GM06990 (cell line): ENCODE data around the gene USP6.
"Not testable (repeated sequence)": the region's sequence is repeated elsewhere in the genome, so short reads cannot be mapped to it uniquely, and the experiment has no call there.

Experiments
- DNase-seq: peaks from one replicate; pipeline ENCODE4 v3.0.0-alpha.2; 2011; ENCODE audit not compliant: insufficient read length; ENCODE audit errors: extremely low read depth
- H3K27me3 ChIP-seq: replicated peaks from 2 replicates; pipeline ENCODE4 v1.6.0; 2011; ENCODE audit warnings: low read length; ENCODE audit not compliant: control insufficient read depth, insufficient read depth
- H3K36me3 ChIP-seq: 2 replicates; pipeline ENCODE4 v1.5.1; 2011; ENCODE audit warnings: low read length; ENCODE audit not compliant: control insufficient read depth, insufficient read depth
- H3K4me3 ChIP-seq: replicated peaks from 2 replicates; pipeline ENCODE4 v1.5.1; 2011; ENCODE audit warnings: low read depth, mild to moderate bottlenecking, control low read depth, low read length
- TF ChIP-seq, protein P1 (sequence below): IDR thresholded peaks from 2 replicates; pipeline ENCODE4 v1.5.1; 2011; ENCODE audit warnings: low read length, control low read depth, mild to moderate bottlenecking, inconsistent platforms; ENCODE audit not compliant: insufficient read depth, poor library complexity, severe bottlenecking

Gene USP6

DNA sequence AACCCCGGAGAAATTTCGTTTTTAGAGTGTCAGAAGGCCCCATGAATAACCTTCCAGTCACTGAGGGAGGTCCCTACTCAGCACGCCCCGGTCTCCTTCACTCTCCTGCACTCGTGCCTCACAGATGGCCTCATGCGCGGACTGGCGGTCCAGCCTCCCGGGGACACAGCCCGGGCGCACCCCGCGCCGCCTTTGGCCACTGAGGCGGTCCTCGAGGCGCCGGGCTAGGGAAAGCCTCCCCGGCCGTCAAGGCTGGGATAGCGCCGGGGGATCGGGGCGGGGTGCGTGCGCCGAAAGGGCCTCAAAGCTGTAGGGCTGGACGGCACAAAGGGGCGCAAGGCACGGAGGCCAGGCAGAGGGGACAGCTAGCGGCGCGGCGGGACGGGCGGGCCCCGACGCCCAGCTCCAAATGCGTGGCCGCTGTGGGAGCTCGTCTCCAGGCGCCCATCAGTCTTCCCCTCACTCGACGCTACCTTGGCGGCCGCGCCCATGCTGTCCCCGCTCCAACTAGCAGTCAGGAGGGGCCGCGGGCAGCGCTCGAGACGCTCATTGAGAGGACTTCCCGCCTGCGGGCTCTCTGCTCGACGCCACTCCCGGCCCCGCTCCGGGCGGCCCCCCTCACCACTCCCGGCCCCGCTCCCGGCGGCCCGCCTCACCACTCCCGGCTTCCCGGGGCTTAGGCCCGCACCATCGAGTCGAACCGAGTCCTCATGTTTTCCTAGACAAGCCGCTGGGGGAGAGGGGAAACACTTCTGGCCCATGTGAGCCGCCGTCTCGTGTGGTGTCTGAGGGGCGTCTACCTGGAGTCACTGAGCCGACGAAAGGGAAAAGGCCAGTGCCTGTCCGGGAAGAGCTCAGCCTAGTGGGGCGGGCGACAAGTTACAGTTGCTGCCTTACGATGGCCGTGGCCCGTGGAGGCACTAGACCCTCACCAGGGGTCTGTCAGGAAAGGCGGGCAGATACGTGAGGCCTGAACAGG, at the start of gene USP6:
Gene USP6, plus strand, starts transcription at position 360 of the 979 bp plus-strand sequence. CDS start 14,336 bp downstream, outside the sequence.
- no peaks in the 10 kb centered on the region for H3K27me3 ChIP-seq
- no peak within 1 kb of the TSS for H3K4me3 ChIP-seq
- no peaks in the 10 kb centered on the region; the same call in 1 of the 2 replicates for H3K36me3 ChIP-seq
- DNase-seq = peak; percentile 11
- TF ChIP-seq, protein P1, sequence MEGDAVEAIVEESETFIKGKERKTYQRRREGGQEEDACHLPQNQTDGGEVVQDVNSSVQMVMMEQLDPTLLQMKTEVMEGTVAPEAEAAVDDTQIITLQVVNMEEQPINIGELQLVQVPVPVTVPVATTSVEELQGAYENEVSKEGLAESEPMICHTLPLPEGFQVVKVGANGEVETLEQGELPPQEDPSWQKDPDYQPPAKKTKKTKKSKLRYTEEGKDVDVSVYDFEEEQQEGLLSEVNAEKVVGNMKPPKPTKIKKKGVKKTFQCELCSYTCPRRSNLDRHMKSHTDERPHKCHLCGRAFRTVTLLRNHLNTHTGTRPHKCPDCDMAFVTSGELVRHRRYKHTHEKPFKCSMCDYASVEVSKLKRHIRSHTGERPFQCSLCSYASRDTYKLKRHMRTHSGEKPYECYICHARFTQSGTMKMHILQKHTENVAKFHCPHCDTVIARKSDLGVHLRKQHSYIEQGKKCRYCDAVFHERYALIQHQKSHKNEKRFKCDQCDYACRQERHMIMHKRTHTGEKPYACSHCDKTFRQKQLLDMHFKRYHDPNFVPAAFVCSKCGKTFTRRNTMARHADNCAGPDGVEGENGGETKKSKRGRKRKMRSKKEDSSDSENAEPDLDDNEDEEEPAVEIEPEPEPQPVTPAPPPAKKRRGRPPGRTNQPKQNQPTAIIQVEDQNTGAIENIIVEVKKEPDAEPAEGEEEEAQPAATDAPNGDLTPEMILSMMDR = no peak

DNA sequence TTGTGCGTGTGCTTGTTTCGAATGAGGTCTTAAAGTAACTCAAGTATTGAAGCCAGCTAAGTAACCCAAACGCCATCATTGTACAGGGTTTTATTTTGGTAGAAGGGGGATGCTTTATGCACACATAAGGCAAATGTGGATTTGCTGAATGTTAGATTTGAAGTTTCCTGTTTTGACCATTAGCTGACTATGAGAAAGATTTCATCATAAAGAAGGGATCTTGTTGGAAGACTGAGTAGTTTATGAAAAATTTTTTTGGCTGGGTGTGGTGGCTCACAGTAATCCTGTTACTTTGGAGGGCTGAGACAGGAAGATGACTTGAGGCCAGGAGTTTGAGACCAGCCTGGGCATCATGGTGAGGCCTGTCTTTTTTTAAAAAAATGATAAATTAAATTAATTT, 47.6 kb upstream of the USP6 start:
- H3K4me3 ChIP-seq = no peak overlapping the region
- no peaks in the 10 kb centered on the region for H3K36me3 ChIP-seq
- TF ChIP-seq, protein P1 = no peak
- DNase-seq = no peak
- no peaks in the 10 kb centered on the region for H3K27me3 ChIP-seq

DNA sequence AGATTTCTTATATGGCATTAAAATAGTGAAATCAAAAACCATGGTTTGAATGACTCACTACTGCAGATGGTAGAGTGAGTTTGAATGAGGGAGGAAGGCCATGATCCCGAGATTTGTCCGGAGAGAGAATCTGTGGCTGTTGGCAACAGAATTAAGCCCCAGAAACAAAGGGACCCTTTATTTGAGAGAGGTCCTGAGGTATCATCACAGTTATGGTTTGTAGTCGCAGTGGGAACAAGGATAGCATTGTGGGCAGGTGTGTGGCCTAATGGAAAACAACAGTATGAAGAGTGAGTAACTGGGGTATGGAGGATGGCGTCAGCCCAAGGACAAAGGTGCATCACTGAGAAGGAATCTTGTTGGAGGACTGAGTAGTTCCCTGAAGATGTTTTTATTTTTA, 46.1 kb upstream of the USP6 start:
- TF ChIP-seq, protein P1 = no peak
- no peaks in the 10 kb centered on the region for H3K27me3 ChIP-seq
- no peak for DNase-seq
- no peaks in the 10 kb centered on the region for H3K36me3 ChIP-seq
- no peak overlapping the region for H3K4me3 ChIP-seq

DNA sequence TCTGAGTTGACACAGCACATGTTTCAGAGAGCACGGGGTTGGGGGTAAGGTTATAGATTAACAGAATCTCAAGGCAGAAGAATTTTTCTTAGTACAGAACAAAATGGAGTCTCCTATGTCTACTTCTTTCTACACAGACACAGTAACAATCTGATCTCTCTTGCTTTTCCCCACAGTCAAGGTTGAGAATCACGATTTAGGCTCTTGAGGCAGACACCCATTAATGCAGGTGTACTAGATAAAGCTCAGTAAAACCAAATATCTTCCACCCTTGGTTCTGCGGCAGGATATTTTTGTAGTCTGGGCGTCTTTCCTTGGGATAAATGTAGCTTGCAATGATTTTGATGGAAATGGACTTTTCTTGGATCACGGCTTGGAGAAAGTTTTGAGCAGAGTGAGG, 40.4 kb upstream of the USP6 start:
- H3K27me3 ChIP-seq, DNase-seq, H3K4me3 ChIP-seq, H3K36me3 ChIP-seq: not testable (repeated sequence)

DNA sequence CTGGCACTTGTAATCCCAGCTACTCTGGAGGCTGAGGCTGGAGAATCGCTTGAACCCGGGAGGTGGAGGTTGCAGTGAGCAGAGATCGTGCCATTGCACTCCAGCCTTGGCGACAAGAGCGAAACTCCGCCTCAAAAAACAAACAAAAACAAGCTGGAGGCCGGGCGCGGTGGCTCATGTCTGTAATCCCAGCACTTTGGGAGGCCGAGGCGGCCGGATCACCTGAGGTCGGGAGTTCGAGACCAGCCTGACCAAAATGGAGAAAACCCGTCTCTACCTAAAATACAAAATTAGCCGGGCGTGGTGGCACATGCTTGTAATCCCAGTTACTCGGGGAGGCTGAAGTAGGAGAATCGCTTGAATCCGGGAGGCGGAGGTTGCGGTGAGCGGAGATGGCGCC, 38.6 kb upstream of the USP6 start:
- H3K4me3 ChIP-seq, H3K27me3 ChIP-seq, H3K36me3 ChIP-seq, DNase-seq: not testable (repeated sequence)

DNA sequence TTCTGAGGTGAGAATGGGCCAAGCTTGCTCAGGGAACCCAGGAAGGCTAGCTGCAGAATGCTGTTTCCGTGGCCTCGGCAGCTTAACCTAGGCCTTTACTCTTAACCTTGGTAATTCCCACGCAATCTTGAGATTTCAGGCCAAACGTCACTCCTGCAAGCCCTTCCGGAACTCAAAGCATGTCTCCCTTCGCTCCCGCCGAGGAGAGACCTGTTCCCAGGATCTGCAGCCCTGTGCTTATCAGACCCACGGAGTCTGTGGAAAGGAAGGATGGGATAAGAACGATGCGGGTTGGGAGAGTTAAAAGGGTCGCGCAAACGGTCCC, 38.1 kb upstream of the USP6 start:
- Histone ChIP-seq H3K36me3 (peaks cover 2% of the 10 kb centered on the region), H3K4me3 (peak overlapping the region; percentile 78), H3K27me3 (no peaks in the 10 kb centered on the region)
- TF ChIP-seq, protein P1 = no peak
- no peak for DNase-seq
